CD4-positive, alpha-beta memory T cell (primary cell): ENCODE measurements around the gene HAT1. TPM values are rescaled to one million over a fixed set of nuclear protein-coding genes. Genes with fewer than 3 reads are reported as not detected.

Experiments
- CTCF ChIA-PET: fragments of 350-600 bp; sonication (Branson Sonifier 250); formaldehyde crosslinking; loops from one replicate; lab custom pipeline; 2021; ENCODE audit warnings: inconsistent platforms; ENCODE audit not compliant: partially characterized antibody; lab: Charles Lee
- POLR2A ChIA-PET: fragments of 350-600 bp; sonication (Branson Sonifier 250); formaldehyde crosslinking; loops from one replicate; lab custom pipeline; 2021; ENCODE audit not compliant: partially characterized antibody; lab: Charles Lee
- DNase-seq, 5 donors: peaks; one replicate each; pipeline versions ENCODE4 v3.0.0 to v3.0.0-alpha.2; 2020 to 2022; ENCODE audit warnings: mixed read lengths in 1 of 5
- H3K27ac ChIP-seq: one replicate; pipeline ENCODE4 v1.7.0; 2013; ENCODE audit warnings: low read depth, low read length
- H3K27me3 ChIP-seq: 2 replicates; pipeline ENCODE4 v1.7.0; 2013; ENCODE audit warnings: mild to moderate bottlenecking, low read length, moderate library complexity; ENCODE audit not compliant: insufficient read depth
- H3K36me3 ChIP-seq: 2 replicates; pipeline ENCODE4 v1.7.0; 2013; ENCODE audit warnings: mild to moderate bottlenecking, low read length, moderate library complexity; ENCODE audit not compliant: insufficient read depth
- H3K4me1 ChIP-seq: 2 replicates; pipeline ENCODE4 v1.7.0; 2013; ENCODE audit warnings: mild to moderate bottlenecking, low read length, moderate library complexity; ENCODE audit not compliant: insufficient read depth
- H3K4me3 ChIP-seq, 2 donors: one replicate each; pipeline ENCODE4 v1.7.0; 2013; ENCODE audit warnings: low read length in 2 of 2, mild to moderate bottlenecking in 1 of 2
- H3K9me3 ChIP-seq, 2 donors: one replicate each; pipeline ENCODE4 v1.7.0; 2013; ENCODE audit warnings: low read length in 2 of 2, control low read depth in 1 of 2; ENCODE audit not compliant: control insufficient read depth in 1 of 2
- H3K27ac Mint-ChIP-seq, 7 donors: one replicate each; pipeline ENCODE4 v1.8.0; 2020 to 2021; ENCODE audit warnings: mixed read lengths in 7 of 7, mild to moderate bottlenecking in 6 of 7, inconsistent platforms in 3 of 7, moderate library complexity in 3 of 7
- H3K27me3 Mint-ChIP-seq, 2 donors: one replicate each; pipeline ENCODE4 v1.8.0; 2020 to 2021; ENCODE audit warnings: mixed read lengths in 2 of 2
- H3K36me3 Mint-ChIP-seq, 2 donors: one replicate each; pipeline ENCODE4 v1.8.0; 2020 to 2021; ENCODE audit warnings: mixed read lengths in 2 of 2, inconsistent platforms in 1 of 2, mild to moderate bottlenecking in 1 of 2
- H3K4me1 Mint-ChIP-seq, 4 donors: one replicate each; pipeline ENCODE4 v1.8.0; 2020 to 2021; ENCODE audit warnings: mixed read lengths in 4 of 4, mild to moderate bottlenecking in 1 of 4
- H3K4me3 Mint-ChIP-seq, 8 donors: one replicate each; pipeline ENCODE4 v1.8.0; 2020 to 2021; ENCODE audit warnings: mixed read lengths in 8 of 8, mild to moderate bottlenecking in 7 of 8, moderate library complexity in 6 of 8, inconsistent platforms in 3 of 8
- H3K9me3 Mint-ChIP-seq, 8 donors: one replicate each; pipeline ENCODE4 v1.8.0; 2020 to 2021; ENCODE audit warnings: mixed read lengths in 8 of 8, mild to moderate bottlenecking in 5 of 8, inconsistent platforms in 3 of 8, moderate library complexity in 1 of 8
- intact Hi-C: fragments of 100-400 bp; cut with micrococcal nuclease; formaldehyde crosslinking; loops from one replicate; pipeline ENCODE4 v1.15.1; 2023
- polyA plus RNA-seq, 2 donors: library from polyadenylated mRNA; unstranded; fragments of 300-500 nt; fragmentation: Illumina TruSeq; gene quantifications; one replicate each; pipeline ENCODE4 v1.2.3, GENCODE V29; 2021
- total RNA-seq, 2 experiments: library from RNA; stranded (reverse); gene quantifications; one replicate each; pipeline ENCODE4 v1.2.3, GENCODE V29; 2021

The HAT1 gene
- total and polyA plus RNA-seq, 4 experiments from 2014 or later, result 22.6 to 75.2 (median 46.8) TPM

DNA sequence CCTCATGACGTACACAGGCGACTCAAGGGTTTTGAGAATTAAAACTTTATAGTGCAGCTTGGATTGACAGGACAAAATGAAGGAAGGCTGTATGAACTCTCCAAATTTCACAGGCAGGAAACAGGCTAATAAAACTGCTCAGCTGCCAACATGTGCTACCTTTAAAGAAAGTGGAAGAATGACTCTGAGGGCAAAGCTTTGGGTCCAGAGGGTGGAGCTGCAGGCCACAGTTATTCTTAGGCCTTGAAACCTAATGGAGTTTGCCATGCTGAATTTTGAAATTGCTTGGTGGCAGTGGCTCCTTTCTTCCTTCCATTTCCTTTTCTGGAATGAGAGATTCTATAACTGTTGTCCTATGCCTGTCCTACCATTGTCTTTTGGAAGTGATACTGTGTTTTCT lies 34.8 kb downstream of the HAT1 start:
- H3K9me3 Mint-ChIP-seq, result no peaks in the 10 kb centered on the region
- H3K36me3 Mint-ChIP-seq, result peaks cover 10 to 15% of the 10 kb centered on the region in 2 donors
- H3K27ac ChIP-seq, result no peak overlapping the region
- no peak overlapping the region for H3K4me3 ChIP-seq
- no peak overlapping the region for H3K27ac Mint-ChIP-seq
- ChIA-PET CTCF (interaction anchor here (1.1 kb wide), 1 partner anchor 147 kb away, joined by 3 read pairs; no protein-coding TSS in a partner anchor), POLR2A (no interaction called here)
- no peaks in the 10 kb centered on the region for H3K27me3 Mint-ChIP-seq
- no peaks in the 10 kb centered on the region for H3K27me3 ChIP-seq
- peak in 1 of 5 donors; percentile 7 for DNase-seq
- peaks cover 13% of the 10 kb centered on the region for H3K4me1 ChIP-seq
- H3K36me3 ChIP-seq, result peaks cover 3% of the 10 kb centered on the region
- intact Hi-C loops, result loop anchor here (5.0 kb wide), 1 partner anchor 505 kb away; no protein-coding TSS in a partner anchor
- H3K4me3 Mint-ChIP-seq, result no peak overlapping the region
- no peaks in the 10 kb centered on the region for H3K9me3 ChIP-seq
- H3K4me1 Mint-ChIP-seq, result peaks cover 15 to 28% (median 21%) of the 10 kb centered on the region in 4 donors

DNA sequence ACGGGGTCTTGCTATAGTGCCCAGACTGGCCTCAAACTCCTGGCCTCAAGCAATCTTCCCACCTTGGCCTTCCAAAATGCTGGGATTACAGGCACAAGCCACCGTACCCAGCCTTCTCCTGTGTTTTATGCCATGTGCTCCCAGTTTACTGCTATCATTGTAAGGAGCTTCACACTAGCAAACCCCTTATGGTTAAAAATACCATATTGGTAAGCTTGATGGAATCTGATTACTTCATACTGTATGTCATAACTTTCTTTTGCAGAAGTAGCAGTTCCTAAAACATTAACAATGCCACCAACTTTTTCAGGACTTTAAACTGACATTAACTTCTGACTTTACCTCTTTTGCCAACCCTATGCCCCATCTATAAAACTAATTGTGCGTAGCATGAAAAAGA lies 36.2 kb downstream of the HAT1 start:
- H3K9me3 ChIP-seq, result no peaks in the 10 kb centered on the region
- H3K36me3 ChIP-seq, result no peaks in the 10 kb centered on the region
- no peak overlapping the region for H3K4me3 ChIP-seq
- no peak for DNase-seq
- POLR2A ChIA-PET, result no interaction called here
- Mint-ChIP-seq H3K27me3 (no peaks in the 10 kb centered on the region), H3K36me3 (peaks cover 10 to 12% of the 10 kb centered on the region in 2 donors), H3K4me3 (no peak overlapping the region), H3K9me3 (no peaks in the 10 kb centered on the region), H3K27ac (no peak overlapping the region), H3K4me1 (peaks cover 18 to 29% (median 24%) of the 10 kb centered on the region in 4 donors)
- no peaks in the 10 kb centered on the region for H3K27me3 ChIP-seq
- H3K27ac ChIP-seq, result no peak overlapping the region
- CTCF ChIA-PET, result no interaction called here
- intact Hi-C loops, result loop anchor here (5.0 kb wide), 1 partner anchor 504 kb away; no protein-coding TSS in a partner anchor
- peaks cover 22% of the 10 kb centered on the region for H3K4me1 ChIP-seq

DNA sequence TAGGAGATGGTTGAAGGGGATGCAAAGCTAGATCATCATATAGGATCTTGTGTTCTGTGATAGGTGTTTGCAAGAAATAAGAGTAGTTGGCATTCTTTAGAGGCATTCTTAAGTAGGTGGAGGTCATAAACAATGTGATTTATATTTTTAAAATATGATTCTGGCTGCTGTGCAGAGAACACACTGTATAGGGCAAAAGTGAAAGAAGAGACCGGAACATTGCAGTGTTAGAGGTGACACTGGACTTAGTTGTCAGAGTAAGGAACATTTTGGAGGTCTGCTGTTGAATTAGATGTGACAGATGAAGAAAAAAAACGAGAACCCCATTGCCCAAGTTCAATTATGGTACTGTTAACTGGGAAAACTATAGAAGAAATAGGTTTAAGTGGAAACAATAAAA lies 37.7 kb downstream of the HAT1 start:
- H3K27ac Mint-ChIP-seq, result peak overlapping the region in 1 of 7 donors; percentile 1
- H3K4me1 Mint-ChIP-seq, result peaks cover 23 to 32% (median 27%) of the 10 kb centered on the region in 4 donors

DNA sequence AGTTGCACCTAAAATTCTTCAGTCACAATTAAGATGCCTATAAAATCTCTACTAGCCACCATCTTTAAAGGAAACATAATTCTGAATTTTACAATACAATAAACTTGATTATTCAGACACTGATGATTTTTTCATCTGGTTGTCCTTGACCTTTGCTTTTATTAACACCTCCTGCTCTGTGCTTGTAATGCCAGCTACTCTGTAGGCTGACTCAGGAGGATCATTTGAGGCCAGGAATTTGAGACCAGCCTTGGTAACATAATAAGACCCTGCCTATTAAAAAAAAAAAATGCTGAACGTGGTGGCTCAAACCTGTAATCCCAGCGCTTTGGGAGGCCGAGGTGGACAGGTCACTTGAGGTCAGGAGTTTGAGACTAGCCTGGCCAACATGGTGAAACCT lies 38.3 kb downstream of the HAT1 start:
- Mint-ChIP-seq H3K9me3 (no peaks in the 10 kb centered on the region), H3K36me3 (peaks cover 0 to 3% of the 10 kb centered on the region in 2 donors), H3K4me1 (peaks cover 24 to 33% (median 28%) of the 10 kb centered on the region in 4 donors), H3K27ac (no peak overlapping the region), H3K4me3 (no peak overlapping the region), H3K27me3 (no peaks in the 10 kb centered on the region)
- H3K36me3 ChIP-seq, result no peaks in the 10 kb centered on the region
- no peak for DNase-seq
- intact Hi-C loops, result no loop called here
- POLR2A ChIA-PET, result no interaction called here
- H3K4me1 ChIP-seq, result peaks cover 19% of the 10 kb centered on the region
- no peak overlapping the region for H3K4me3 ChIP-seq
- H3K9me3 ChIP-seq, result no peaks in the 10 kb centered on the region
- H3K27me3 ChIP-seq, result no peaks in the 10 kb centered on the region
- no peak overlapping the region for H3K27ac ChIP-seq
- CTCF ChIA-PET, result no interaction called here

More for the DNA sequence above, 37.7 kb downstream of the HAT1 start:
- no peak for DNase-seq
- ChIA-PET POLR2A (no interaction called here), CTCF (no interaction called here)
- intact Hi-C loops, result loop anchor here (5.0 kb wide), 1 partner anchor 502 kb away; no protein-coding TSS in a partner anchor
- peaks cover 16% of the 10 kb centered on the region for H3K4me1 ChIP-seq
- H3K4me3 ChIP-seq, result no peak overlapping the region
- no peaks in the 10 kb centered on the region for H3K9me3 Mint-ChIP-seq
- H3K36me3 Mint-ChIP-seq, result peaks cover 3 to 6% of the 10 kb centered on the region in 2 donors
- no peaks in the 10 kb centered on the region for H3K27me3 ChIP-seq
- H3K9me3 ChIP-seq, result no peaks in the 10 kb centered on the region
- no peak overlapping the region for H3K27ac ChIP-seq
- no peak overlapping the region for H3K4me3 Mint-ChIP-seq
- no peaks in the 10 kb centered on the region for H3K36me3 ChIP-seq
- no peaks in the 10 kb centered on the region for H3K27me3 Mint-ChIP-seq

DNA sequence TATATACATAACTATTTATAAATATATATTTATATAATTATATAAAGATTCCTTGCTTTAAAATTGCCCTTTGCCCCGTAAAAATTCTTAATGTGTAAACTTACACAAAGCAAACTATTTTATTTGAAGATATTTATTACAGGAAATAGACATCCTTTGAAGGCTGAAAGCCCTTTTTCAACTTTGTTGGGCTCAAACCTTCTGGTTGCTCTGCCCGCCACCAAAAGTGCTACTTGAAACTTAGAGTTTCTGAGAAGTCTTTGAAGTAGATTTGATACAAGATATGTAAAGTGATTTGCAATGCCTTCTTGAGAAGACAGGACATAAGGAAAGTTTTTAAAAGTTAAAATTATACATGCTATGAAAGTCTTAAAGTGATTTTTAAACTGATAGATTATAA lies 40.9 kb downstream of the HAT1 start:
- Histone ChIP-seq H3K4me3 (no peak overlapping the region), H3K36me3 (peaks cover 7% of the 10 kb centered on the region), H3K4me1 (peaks cover 24% of the 10 kb centered on the region), H3K9me3 (no peaks in the 10 kb centered on the region), H3K27ac (no peak overlapping the region), H3K27me3 (no peaks in the 10 kb centered on the region)
- DNase-seq, result no peak
- peaks cover 27 to 40% (median 31%) of the 10 kb centered on the region in 4 donors for H3K4me1 Mint-ChIP-seq
- intact Hi-C loops, result no loop called here
- peak overlapping the region in 1 of 7 donors; percentile 42 for H3K27ac Mint-ChIP-seq
- peaks cover 11 to 15% of the 10 kb centered on the region in 2 donors for H3K36me3 Mint-ChIP-seq
- H3K27me3 Mint-ChIP-seq, result no peaks in the 10 kb centered on the region
- CTCF ChIA-PET, result no interaction called here
- peak overlapping the region in 4 of 8 donors; percentile 3 to 36 (median 20) for H3K4me3 Mint-ChIP-seq
- no peaks in the 10 kb centered on the region for H3K9me3 Mint-ChIP-seq
- POLR2A ChIA-PET, result no interaction called here

DNA sequence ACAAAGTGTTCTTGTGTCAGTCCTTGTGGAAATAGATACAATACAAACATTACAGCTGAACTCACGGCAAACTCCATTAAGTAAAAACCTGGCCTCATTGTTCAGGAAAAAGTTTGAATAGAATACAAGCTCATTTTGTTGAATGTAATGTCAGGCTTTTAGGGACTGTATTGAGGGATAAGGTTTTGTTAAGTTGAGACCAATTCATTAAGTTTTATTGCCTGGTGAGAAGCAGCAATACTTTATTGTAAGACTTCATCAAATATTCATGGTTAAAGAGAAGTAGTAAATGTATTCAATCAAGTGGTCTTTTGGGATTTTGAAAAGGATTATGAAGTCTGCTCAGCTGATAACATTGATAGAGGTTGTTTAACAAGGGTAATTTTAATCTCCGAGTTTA lies 42.0 kb downstream of the HAT1 start:
- no peak for DNase-seq
- H3K4me3 ChIP-seq, result no peak overlapping the region
- H3K9me3 ChIP-seq, result no peaks in the 10 kb centered on the region
- ChIA-PET CTCF (interaction anchor here (0.8 kb wide), 1 partner anchor 11 kb away, joined by 4 read pairs; no protein-coding TSS in a partner anchor), POLR2A (no interaction called here)
- no peaks in the 10 kb centered on the region for H3K27me3 ChIP-seq
- H3K27ac Mint-ChIP-seq, result no peak overlapping the region
- H3K4me3 Mint-ChIP-seq, result no peak overlapping the region
- intact Hi-C loops, result no loop called here
- peaks cover 27 to 40% (median 31%) of the 10 kb centered on the region in 4 donors for H3K4me1 Mint-ChIP-seq
- H3K4me1 ChIP-seq, result peaks cover 24% of the 10 kb centered on the region
- H3K9me3 Mint-ChIP-seq, result no peaks in the 10 kb centered on the region
- no peaks in the 10 kb centered on the region for H3K27me3 Mint-ChIP-seq
- H3K36me3 ChIP-seq, result peaks cover 7% of the 10 kb centered on the region
- no peak overlapping the region for H3K27ac ChIP-seq
- H3K36me3 Mint-ChIP-seq, result peaks cover 18 to 21% of the 10 kb centered on the region in 2 donors

DNA sequence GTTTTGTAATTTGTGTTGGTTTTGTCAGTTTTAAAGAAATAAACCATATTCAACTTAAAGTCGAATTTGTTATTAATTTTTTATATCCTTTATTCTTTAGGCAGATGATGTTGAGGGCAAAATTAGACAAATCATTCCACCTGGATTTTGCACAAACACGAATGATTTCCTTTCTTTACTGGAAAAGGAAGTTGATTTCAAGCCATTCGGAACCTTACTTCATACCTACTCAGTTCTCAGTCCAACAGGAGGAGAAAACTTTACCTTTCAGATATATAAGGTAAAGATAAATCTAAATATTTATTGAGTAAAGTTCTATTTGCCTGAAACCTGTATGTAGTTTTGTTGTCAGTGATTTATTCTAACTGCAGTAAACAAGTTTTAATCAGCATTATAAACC lies 43.0 kb downstream of the HAT1 start:
- Mint-ChIP-seq H3K4me1 (peaks cover 22 to 33% (median 29%) of the 10 kb centered on the region in 4 donors), H3K36me3 (peaks cover 21 to 26% of the 10 kb centered on the region in 2 donors)

More for the DNA sequence above, 43.0 kb downstream of the HAT1 start:
- Histone ChIP-seq H3K27me3 (no peaks in the 10 kb centered on the region), H3K4me1 (peaks cover 24% of the 10 kb centered on the region), H3K27ac (no peak overlapping the region), H3K9me3 (no peaks in the 10 kb centered on the region), H3K36me3 (peaks cover 7% of the 10 kb centered on the region), H3K4me3 (no peak overlapping the region)
- intact Hi-C loops, result no loop called here
- Mint-ChIP-seq H3K9me3 (no peaks in the 10 kb centered on the region), H3K4me3 (no peak overlapping the region), H3K27me3 (no peaks in the 10 kb centered on the region), H3K27ac (no peak overlapping the region)
- CTCF ChIA-PET, result no interaction called here
- POLR2A ChIA-PET, result no interaction called here
- DNase-seq, result no peak
